Subcutaneous adipose tissue (tissue), 4 donors: ENCODE measurements around the gene GPC6. TPM values are rescaled to one million over a fixed set of nuclear protein-coding genes. Genes with fewer than 3 reads are reported as not detected.

ENCODE experiments used
- total RNA-seq, 4 donors: library from RNA; depleted of rRNA; stranded (reverse); fragments of >200 nt; gene quantifications; one replicate each; pipeline ENCODE4 v1.1.0, GENCODE V29; 2016
- TF ChIP-seq, protein P1 (sequence below): fragments of 450-650 bp; IDR thresholded peaks from one replicate; pipeline ENCODE4 v1.5.1; 2016; ENCODE audit warnings: low read depth, mild to moderate bottlenecking, control low read depth, antibody characterized with exemption, moderate library complexity

GPC6 gene
- total RNA-seq, 4 donors from 2014 or later, result 16.2 to 30.6 (median 26.9) TPM

DNA sequence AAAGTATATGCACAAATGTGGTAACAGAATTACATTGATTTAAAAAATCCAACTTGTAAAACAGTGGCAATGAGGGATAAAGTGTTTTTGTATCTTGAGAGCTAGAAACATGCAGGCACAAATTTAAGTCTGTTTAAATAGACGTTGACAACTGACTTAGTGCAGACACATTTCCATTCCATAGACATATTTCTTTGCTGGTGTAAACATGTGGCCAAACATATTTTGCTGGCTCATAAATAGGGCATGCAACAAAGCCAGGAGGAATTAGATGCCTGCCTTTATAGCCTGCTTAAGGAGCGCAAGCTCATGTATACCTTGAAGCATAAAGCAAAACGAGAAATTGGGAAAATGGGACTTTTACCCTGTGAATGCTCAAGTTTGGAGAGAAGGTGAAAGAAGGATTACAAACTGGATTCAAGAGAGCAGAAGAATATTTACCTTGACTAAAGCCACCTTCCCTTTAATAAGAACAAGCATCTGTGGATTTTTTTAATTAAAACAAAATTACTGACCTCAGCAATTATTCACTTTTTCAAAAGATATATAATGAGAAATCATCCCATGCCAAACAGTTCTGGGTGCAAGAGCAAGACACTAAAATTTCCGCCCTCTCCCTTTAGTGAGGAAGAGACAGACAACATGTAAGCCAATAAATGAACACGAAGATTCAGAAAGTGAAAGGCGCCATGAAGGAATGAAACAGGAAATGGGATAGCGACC lies 1181.9 kb downstream of the GPC6 start:
- TF ChIP-seq, protein P1, sequence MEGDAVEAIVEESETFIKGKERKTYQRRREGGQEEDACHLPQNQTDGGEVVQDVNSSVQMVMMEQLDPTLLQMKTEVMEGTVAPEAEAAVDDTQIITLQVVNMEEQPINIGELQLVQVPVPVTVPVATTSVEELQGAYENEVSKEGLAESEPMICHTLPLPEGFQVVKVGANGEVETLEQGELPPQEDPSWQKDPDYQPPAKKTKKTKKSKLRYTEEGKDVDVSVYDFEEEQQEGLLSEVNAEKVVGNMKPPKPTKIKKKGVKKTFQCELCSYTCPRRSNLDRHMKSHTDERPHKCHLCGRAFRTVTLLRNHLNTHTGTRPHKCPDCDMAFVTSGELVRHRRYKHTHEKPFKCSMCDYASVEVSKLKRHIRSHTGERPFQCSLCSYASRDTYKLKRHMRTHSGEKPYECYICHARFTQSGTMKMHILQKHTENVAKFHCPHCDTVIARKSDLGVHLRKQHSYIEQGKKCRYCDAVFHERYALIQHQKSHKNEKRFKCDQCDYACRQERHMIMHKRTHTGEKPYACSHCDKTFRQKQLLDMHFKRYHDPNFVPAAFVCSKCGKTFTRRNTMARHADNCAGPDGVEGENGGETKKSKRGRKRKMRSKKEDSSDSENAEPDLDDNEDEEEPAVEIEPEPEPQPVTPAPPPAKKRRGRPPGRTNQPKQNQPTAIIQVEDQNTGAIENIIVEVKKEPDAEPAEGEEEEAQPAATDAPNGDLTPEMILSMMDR, result no peak

DNA sequence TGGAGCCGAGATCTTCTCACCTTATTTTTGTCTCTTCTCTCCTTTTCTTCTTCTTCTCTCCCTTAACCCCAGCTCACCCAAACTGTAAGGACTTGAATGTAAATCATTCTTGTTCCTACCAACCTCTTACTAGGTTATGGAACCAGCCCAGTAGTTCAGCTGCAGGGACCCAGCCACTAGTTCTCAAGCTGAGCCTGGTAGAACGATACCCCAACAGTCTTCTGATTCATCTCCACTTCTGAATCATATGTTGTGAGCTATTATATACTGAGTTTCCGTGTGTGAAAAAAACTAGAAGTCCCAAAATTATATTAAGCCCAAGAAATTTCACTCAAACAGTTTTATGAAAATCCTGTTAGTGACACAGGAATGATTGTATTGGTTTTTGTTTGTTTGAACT lies 1185.1 kb downstream of the GPC6 start:
- TF ChIP-seq, protein P1, result no peak

DNA sequence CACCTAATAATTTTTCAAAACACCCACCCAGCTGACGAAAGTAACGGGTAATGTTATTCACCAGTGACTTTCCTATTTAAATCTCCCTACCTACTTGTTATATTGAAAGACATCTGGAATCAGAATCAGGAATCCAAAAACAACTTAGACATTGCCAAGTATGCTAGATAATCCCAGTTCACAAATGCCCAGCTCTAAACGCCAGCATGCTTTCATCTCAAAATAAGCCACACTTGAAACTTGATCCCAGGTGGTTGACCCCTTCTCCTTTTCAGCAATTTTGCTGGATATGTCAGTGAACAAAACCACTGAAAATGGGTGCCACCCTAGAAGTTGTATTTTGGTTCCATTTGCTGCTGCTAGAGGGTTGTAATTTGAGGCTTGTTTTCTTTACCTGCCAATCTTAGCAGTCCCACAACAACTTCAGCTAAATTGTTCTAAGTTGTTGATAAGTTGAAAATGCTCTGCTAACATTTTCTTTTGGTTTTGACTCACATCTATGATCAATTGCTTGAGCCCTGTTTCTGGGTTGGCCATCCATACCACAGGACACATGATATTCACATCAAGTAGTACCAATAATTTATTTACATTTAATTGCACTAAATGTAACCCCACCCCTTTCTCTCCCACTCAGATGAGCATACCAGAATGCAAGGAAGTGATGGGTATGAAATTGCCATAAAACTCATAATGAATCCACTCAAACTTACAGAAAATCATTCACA lies 1186.4 kb downstream of the GPC6 start:
- TF ChIP-seq, protein P1, result no peak

DNA sequence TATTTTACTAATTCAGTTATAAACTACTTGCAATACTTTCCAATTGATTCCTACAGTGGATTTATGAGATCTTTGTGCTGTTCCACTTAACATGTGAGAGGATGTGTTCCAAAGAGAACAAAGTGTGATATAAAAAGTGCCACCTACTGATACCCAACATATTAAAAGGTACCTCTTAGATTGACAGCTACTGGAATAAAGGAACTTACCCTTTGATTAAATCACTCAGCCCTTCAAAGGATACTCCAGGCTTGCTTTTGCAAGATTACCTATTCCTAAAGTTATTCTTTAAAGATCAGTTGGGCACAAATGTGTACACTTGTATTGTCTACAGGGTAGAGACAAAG lies 1187.0 kb downstream of the GPC6 start:
- TF ChIP-seq, protein P1, result no peak

DNA sequence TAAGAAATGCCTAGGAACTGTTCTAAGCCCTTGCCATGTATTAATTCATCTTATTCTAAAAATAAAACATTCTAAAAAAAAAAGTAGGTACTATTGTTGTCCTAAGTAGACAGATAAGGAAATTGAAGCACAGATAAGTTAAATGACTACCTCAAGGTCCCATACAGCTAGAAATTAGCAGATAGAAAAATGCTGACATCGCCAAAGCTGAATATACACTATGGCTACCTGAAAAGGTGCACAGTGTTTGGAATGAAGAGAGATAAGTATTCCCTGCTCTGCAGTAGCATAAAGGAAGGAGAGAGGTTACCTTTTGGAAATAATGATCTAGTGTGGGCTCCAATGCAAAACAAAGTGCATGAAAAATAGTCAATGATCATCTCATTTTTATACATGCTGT lies 1187.5 kb downstream of the GPC6 start:
- TF ChIP-seq, protein P1, result no peak

DNA sequence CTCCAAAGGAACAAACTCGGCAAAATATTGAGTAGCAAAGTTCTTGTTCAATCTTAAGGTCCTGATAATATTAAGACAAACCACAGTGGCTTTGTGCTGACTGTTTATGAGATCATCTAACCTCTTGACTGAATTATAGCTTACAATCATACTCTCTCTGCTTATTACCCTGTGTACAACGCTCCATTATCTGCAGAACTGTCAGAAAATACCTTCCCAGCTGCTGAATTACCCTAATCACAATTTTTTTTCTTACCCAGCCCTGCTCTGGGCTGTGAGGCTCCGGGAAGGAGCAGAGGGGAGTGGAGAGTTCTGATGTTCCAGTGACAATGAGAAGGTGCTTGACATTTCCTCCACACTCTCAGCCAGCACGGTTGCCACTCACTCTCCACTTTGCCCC lies 1188.1 kb downstream of the GPC6 start:
- TF ChIP-seq, protein P1, result no peak

DNA sequence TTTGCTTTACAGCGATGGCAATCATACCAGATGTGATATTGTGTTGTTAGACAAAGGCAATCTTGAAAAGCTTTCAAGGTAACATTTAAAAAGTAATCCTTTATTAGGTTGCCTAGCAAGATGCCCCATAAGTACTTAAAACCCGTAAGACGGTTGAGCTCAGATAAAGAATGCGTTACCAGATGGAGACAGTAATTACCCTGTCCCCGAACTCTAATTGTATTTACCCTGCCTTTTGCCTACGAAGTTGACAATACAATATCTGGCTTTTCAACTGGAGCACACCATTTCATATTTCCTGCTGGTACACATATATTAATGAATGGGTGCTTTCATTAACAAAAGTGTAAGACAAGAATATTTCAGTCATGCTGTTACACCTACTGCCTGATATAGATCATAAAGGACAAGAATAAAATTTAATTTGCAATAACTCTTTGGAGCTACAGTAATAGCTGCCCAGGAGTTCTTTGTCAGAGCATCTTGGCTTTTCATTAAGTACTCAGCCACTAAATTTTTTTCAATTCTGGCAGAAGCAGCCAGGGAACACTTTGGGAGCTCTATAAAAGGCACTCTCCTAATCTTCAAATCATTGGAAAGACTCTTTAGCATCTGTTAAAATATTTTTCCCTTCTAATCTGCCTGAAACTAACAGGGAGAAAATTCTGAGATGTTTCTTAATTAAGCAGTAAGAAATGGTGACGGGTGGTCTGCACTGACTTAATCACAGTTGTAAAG lies 1189.1 kb downstream of the GPC6 start:
- TF ChIP-seq, protein P1, result no peak
